HEK293 (cell line): ENCODE results near the gene PLPP7.
"Not testable (repeated sequence)": the region's sequence is repeated elsewhere in the genome, so short reads cannot be mapped to it uniquely, and the experiment has no call there.

ENCODE experiments used
- CTCF ChIA-PET: fragments of 350-600 bp; formaldehyde crosslinking; extraction: SDS; loops from one replicate; lab custom pipeline; 2021; ENCODE audit warnings: antibody characterized with exemption; lab: Yijun Ruan, JAX
- POLR2A ChIA-PET: fragments of 300-600 bp; formaldehyde crosslinking; extraction: SDS; loops from one replicate; lab custom pipeline; 2020; ENCODE audit warnings: antibody characterized with exemption, inconsistent platforms; lab: Yijun Ruan, JAX
- H3K27ac ChIP-seq: fragments of 200-500 bp; sonication (Bioruptor generic); 2 replicates; pipeline ENCODE4 v1.5.1; 2014; ENCODE audit warnings: low read depth, low read length, control low read depth, inconsistent platforms; ENCODE audit errors: extremely low read depth
- H3K36me3 ChIP-seq, 2 experiments: fragments of 200-500 bp in 1 of 2; sonication (Bioruptor generic) in 1 of 2; 1 replicate in 1 of 2; 2 replicates in 1 of 2; pipeline ENCODE4 v1.5.1; 2014 to 2017; ENCODE audit warnings: inconsistent platforms in 2 of 2, low read length in 2 of 2; ENCODE audit not compliant: control insufficient read depth in 2 of 2, insufficient read depth in 1 of 2
- H3K4me1 ChIP-seq: fragments of 200-500 bp; sonication (Bioruptor generic); 2 replicates; pipeline ENCODE4 v1.5.1; 2014; ENCODE audit warnings: mild to moderate bottlenecking, low read length, inconsistent platforms; ENCODE audit not compliant: control insufficient read depth, insufficient read depth
- H3K4me3 ChIP-seq: 2 replicates; pipeline ENCODE4 v1.5.1; 2011; ENCODE audit warnings: low read depth, mild to moderate bottlenecking, control low read depth, low read length, moderate library complexity
- H3K9me3 ChIP-seq: fragments of 200-500 bp; sonication (Bioruptor generic); 2 replicates; pipeline ENCODE4 v1.5.1; 2014; ENCODE audit warnings: low read depth, low read length, inconsistent platforms; ENCODE audit not compliant: control insufficient read depth, insufficient read depth
- HOXD13 ChIP-seq: sonication (generic); formaldehyde crosslinking; IDR thresholded peaks from 2 replicates; pipeline ENCODE4 v1.8.0; 2022; ENCODE audit warnings: missing genetic modification reagents, borderline replicate concordance
- MYNN ChIP-seq: fragments of 450-650 bp; formaldehyde crosslinking; IDR thresholded peaks from 2 replicates; pipeline ENCODE4 v1.5.1; 2016; ENCODE audit warnings: missing biosample characterization, missing genetic modification characterization, borderline replicate concordance
- OSR2 ChIP-seq: fragments of 450-650 bp; formaldehyde crosslinking; IDR thresholded peaks from 2 replicates; pipeline ENCODE4 v1.5.1; 2016; ENCODE audit warnings: missing biosample characterization, missing genetic modification characterization
- REPIN1 ChIP-seq: fragments of 450-650 bp; formaldehyde crosslinking; IDR thresholded peaks from 2 replicates; pipeline ENCODE4 v1.5.1; 2017; ENCODE audit warnings: missing biosample characterization, missing genetic modification characterization, low read depth
- REST ChIP-seq: fragments of 450-650 bp; formaldehyde crosslinking; IDR thresholded peaks from 2 replicates; pipeline ENCODE4 v1.5.1; 2016; ENCODE audit warnings: missing biosample characterization, missing genetic modification characterization
- SCRT1 ChIP-seq: fragments of 450-650 bp; formaldehyde crosslinking; IDR thresholded peaks from 2 replicates; pipeline ENCODE4 v1.5.1; 2016; ENCODE audit warnings: missing biosample characterization, missing genetic modification characterization, borderline replicate concordance
- ZFP41 ChIP-seq: fragments of 450-650 bp; formaldehyde crosslinking; IDR thresholded peaks from 2 replicates; pipeline ENCODE4 v1.5.1; 2016; ENCODE audit warnings: missing biosample characterization, missing genetic modification characterization, borderline replicate concordance
- ZNF121 ChIP-seq: fragments of 450-650 bp; formaldehyde crosslinking; IDR thresholded peaks from 2 replicates; pipeline ENCODE4 v1.5.1; 2016; ENCODE audit warnings: missing biosample characterization, missing genetic modification characterization
- ZNF148 ChIP-seq: fragments of 450-650 bp; formaldehyde crosslinking; IDR thresholded peaks from 2 replicates; pipeline ENCODE4 v1.5.0; 2017; ENCODE audit warnings: missing biosample characterization, missing genetic modification characterization, borderline replicate concordance
- ZNF157 ChIP-seq: fragments of 450-650 bp; formaldehyde crosslinking; IDR thresholded peaks from 2 replicates; pipeline ENCODE4 v1.5.1; 2016; ENCODE audit warnings: missing biosample characterization, missing genetic modification characterization
- ZNF214 ChIP-seq: fragments of 450-650 bp; formaldehyde crosslinking; IDR thresholded peaks from 2 replicates; pipeline ENCODE4 v1.5.1; 2017; ENCODE audit warnings: missing biosample characterization, mild to moderate bottlenecking, missing genetic modification characterization, borderline replicate concordance
- ZNF248 ChIP-seq: fragments of 450-650 bp; formaldehyde crosslinking; IDR thresholded peaks from 2 replicates; pipeline ENCODE4 v1.5.1; 2017; ENCODE audit warnings: missing biosample characterization, missing genetic modification characterization
- ZNF280D ChIP-seq: fragments of 450-650 bp; formaldehyde crosslinking; IDR thresholded peaks from 2 replicates; pipeline ENCODE4 v1.5.1; 2016; ENCODE audit warnings: missing biosample characterization, missing genetic modification characterization
- ZNF514 ChIP-seq: fragments of 450-650 bp; formaldehyde crosslinking; IDR thresholded peaks from 2 replicates; pipeline ENCODE4 v1.5.1; 2016; ENCODE audit warnings: missing biosample characterization, missing genetic modification characterization
- ZNF585B ChIP-seq: fragments of 450-650 bp; formaldehyde crosslinking; IDR thresholded peaks from 2 replicates; pipeline ENCODE4 v1.5.1; 2016; ENCODE audit warnings: missing biosample characterization, missing genetic modification characterization
- ZNF704 ChIP-seq: fragments of 450-650 bp; formaldehyde crosslinking; IDR thresholded peaks from 2 replicates; pipeline ENCODE4 v1.5.1; 2016; ENCODE audit warnings: missing biosample characterization, missing genetic modification characterization
- ZXDB ChIP-seq: fragments of 450-650 bp; formaldehyde crosslinking; IDR thresholded peaks from 2 replicates; pipeline ENCODE4 v1.5.1; 2016; ENCODE audit warnings: missing biosample characterization, missing genetic modification characterization

PLPP7 gene

GRCh38 chr9:131262327-131263032 is 27.0 kb upstream of the PLPP7 start:
- Histone ChIP-seq H3K9me3 (no peaks in the 10 kb centered on the region), H3K4me3 (no peak overlapping the region), H3K36me3 (no peaks in the 10 kb centered on the region), H3K4me1 (no peaks in the 10 kb centered on the region)
- CTCF ChIA-PET = interaction anchor here (0.6 kb wide), 3 partner anchors 69 to 264 kb away, joined by 3 to 5 read pairs (median 3); no protein-coding TSS in a partner anchor
- TF ChIP-seq ZNF121 (tag by site-specific recombination) = peak; percentile 71; the same call in 1 of the 2 replicates
- TF ChIP-seq ZNF280D (tag by site-specific recombination) = no peak
- no peak for TF ChIP-seq SCRT1 (tag by site-specific recombination)
- TF ChIP-seq ZNF514 = no peak
- TF ChIP-seq, all 188 proteins: peak for 1
- POLR2A ChIA-PET = no interaction called here
- H3K27ac ChIP-seq = no peak overlapping the region

- H3K4me3 ChIP-seq, H3K9me3 ChIP-seq, H3K36me3 ChIP-seq, H3K27ac ChIP-seq, CTCF ChIA-PET, POLR2A ChIA-PET, H3K4me1 ChIP-seq: not testable (repeated sequence)
These were observed 26.5 kb upstream of the PLPP7 start for GRCh38 chr9:131263033-131263343.

GRCh38 chr9:131263701-131264100 is 25.8 kb upstream of the PLPP7 start:
- Histone ChIP-seq H3K36me3 (no peaks in the 10 kb centered on the region), H3K4me1 (no peaks in the 10 kb centered on the region), H3K4me3 (no peak overlapping the region), H3K9me3 (no peaks in the 10 kb centered on the region), H3K27ac (no peak overlapping the region)
- ChIA-PET CTCF (no interaction called here), POLR2A (no interaction called here)
- TF ChIP-seq ZNF248 = no peak
- no peak for TF ChIP-seq ZNF704 (tag by site-specific recombination)
- TF ChIP-seq REPIN1 (tag by site-specific recombination) = no peak
- no peak for TF ChIP-seq OSR2 (tag by site-specific recombination)
- TF ChIP-seq ZNF214 (tag by site-specific recombination) = no peak
- TF ChIP-seq MYNN (tag by site-specific recombination) = no peak
- no peak for TF ChIP-seq REST
- TF ChIP-seq ZNF514 = no peak
- TF ChIP-seq HOXD13 (CRISPR knock-in tag) = no peak
- TF ChIP-seq ZFP41 = no peak
- no peak for TF ChIP-seq ZNF148 (tag by site-specific recombination)
- no peak for TF ChIP-seq ZNF157 (tag by site-specific recombination)
- TF ChIP-seq ZXDB = no peak
- TF ChIP-seq ZNF585B = no peak
